IPS DF 4.7 (cell line): ENCODE measurements around the gene DROSHA.
"Not testable (repeated sequence)": the region's sequence is repeated elsewhere in the genome, so short reads cannot be mapped to it uniquely, and the experiment has no call there.

ENCODE experiments used
- DNase-seq: peaks from one replicate; pipeline ENCODE4 v3.0.0-alpha.2; 2013; ENCODE audit warnings: low spot score; ENCODE audit errors: extremely low read depth

Gene DROSHA

GRCh38 chr5:31415960-31416359 lies 115.9 kb downstream of the DROSHA start:
- no peak for DNase-seq

GRCh38 chr5:31415009-31415923 lies 116.6 kb downstream of the DROSHA start:
- DNase-seq = no peak

- DNase-seq = no peak
These were observed 118.7 kb downstream of the DROSHA start for GRCh38 chr5:31413030-31413812.

GRCh38 chr5:31412324-31412723 lies 119.6 kb downstream of the DROSHA start:
- DNase-seq = no peak

- no peak for DNase-seq
These were observed 121.8 kb downstream of the DROSHA start for GRCh38 chr5:31410089-31410488.

- no peak for DNase-seq
These were observed 123.1 kb downstream of the DROSHA start for GRCh38 chr5:31408814-31409213.

GRCh38 chr5:31407921-31408693 lies 123.8 kb downstream of the DROSHA start:
- DNase-seq = no peak

- DNase-seq = no peak
These were observed 127.6 kb downstream of the DROSHA start for GRCh38 chr5:31404325-31404724.

GRCh38 chr5:31401691-31402090 lies 130.2 kb downstream of the DROSHA start:
- no peak for DNase-seq

- DNase-seq = no peak
These were observed 133.9 kb downstream of the DROSHA start for GRCh38 chr5:31397926-31398557.

- no peak for DNase-seq
These were observed 135.1 kb downstream of the DROSHA start for GRCh38 chr5:31396611-31397295.

- not testable (repeated sequence) for DNase-seq
These were observed 136.3 kb downstream of the DROSHA start for GRCh38 chr5:31395450-31396045.

- no peak for DNase-seq
These were observed 138.8 kb downstream of the DROSHA start for GRCh38 chr5:31393126-31393525.

GRCh38 chr5:31392061-31392460 lies 139.8 kb downstream of the DROSHA start:
- DNase-seq = no peak

GRCh38 chr5:31390256-31390655 lies 141.6 kb downstream of the DROSHA start:
- DNase-seq = no peak

GRCh38 chr5:31385774-31386537 lies 145.9 kb downstream of the DROSHA start:
- no peak for DNase-seq

GRCh38 chr5:31383734-31384133 lies 148.2 kb downstream of the DROSHA start:
- no peak for DNase-seq

- DNase-seq = no peak
These were observed 149.6 kb downstream of the DROSHA start for GRCh38 chr5:31382051-31382878.

GRCh38 chr5:31381299-31381698 lies 150.6 kb downstream of the DROSHA start:
- DNase-seq = no peak
